Measurements from ENCODE around the gene PLPP2. TPM values are rescaled to one million over a fixed set of nuclear protein-coding genes. Genes with fewer than 3 reads are reported as not detected.

PLPP2 gene
- total RNA-seq = 3.8 and 14.8 TPM in 2 replicates

DNA sequence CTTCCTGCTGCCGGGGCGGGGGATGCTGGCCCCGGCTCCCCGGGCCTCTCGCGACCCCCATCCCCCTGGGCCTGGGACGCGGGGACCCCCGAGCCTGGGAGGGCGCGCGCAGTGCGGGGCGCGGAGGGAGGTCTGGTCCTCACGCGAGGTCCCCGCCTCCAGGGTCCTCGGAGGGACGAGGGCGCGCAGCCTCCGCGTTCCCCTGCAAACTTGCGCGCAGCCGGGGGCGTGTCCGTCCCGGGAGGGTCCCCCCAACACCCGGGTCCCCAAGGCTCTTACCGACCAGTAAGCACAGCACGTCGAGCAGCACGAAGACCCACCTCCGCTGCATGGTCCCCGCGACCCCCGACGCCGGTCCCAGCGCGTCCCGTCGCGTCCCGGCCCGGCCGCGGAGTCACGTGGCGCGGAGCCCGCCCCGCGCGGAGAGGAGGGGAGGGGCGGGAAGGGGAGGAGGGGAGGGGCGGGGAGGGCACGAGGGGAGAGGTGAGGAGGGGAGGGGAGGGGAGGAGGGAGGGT, at the start of gene PLPP2:
PLPP2 (minus strand) TSS at position 398 of the 516 bp plus-strand sequence; CDS start at position 331, 67 bp downstream.

Other genes with a start within 250 kb of the PLPP2 start
- not detected in 2 replicates for gene OR4F17, start 184.3 kb downstream of the PLPP2 start, total RNA-seq
- 13.8 and 21.0 TPM in 2 replicates for gene MIER2, start 53.4 kb upstream of the PLPP2 start, total RNA-seq
- under 0.01 and 0.12 TPM in 2 replicates for gene C2CD4C, start 117.7 kb upstream of the PLPP2 start, total RNA-seq
- 0.12 and 1.1 TPM in 2 replicates for gene SHC2, start 169.6 kb upstream of the PLPP2 start, total RNA-seq
- 0.16 and 0.36 TPM in 2 replicates for gene MADCAM1, start 205.1 kb upstream of the PLPP2 start, total RNA-seq
- 43.0 and 61.0 TPM in 2 replicates for gene TPGS1, start 216.1 kb upstream of the PLPP2 start, total RNA-seq
- gene CDC34, start 240.4 kb upstream of the PLPP2 start, total RNA-seq = 48.2 and 51.9 TPM in 2 replicates

Data from hair follicle dermal papilla cell (primary cell).